ENCODE data around the gene MRPL39.

GRCh38 chr21:25656412-25656811, 49.1 kb upstream of the MRPL39 start:
- no peak for TF ChIP-seq FOXA2 (IDR thresholded peaks at IDR 0.05)
- no peak for TF ChIP-seq CTCF (IDR thresholded peaks at IDR 0.05; ENCODE audit: low read depth, low read length, missing input control)
- TF ChIP-seq EGR1 (IDR thresholded peaks at IDR 0.05; ENCODE audit: low read depth in 2 of 2) = no peak
- no peak for TF ChIP-seq RAD21 (IDR thresholded peaks at IDR 0.05)
- no peak for TF ChIP-seq ATF3 (IDR thresholded peaks at IDR 0.05)
- TF ChIP-seq MAX (IDR thresholded peaks at IDR 0.05) = no peak
- TF ChIP-seq YY1 (IDR thresholded peaks at IDR 0.05) = no peak

Measured in liver (tissue), 3 donors.